GM06990 (cell line): Measurements from ENCODE around the gene ARL8B.

Experiments
- DNase-seq: peaks from one replicate; pipeline ENCODE4 v3.0.0-alpha.2; 2011; ENCODE audit not compliant: insufficient read length; ENCODE audit errors: extremely low read depth
- H3K27me3 ChIP-seq: replicated peaks from 2 replicates; pipeline ENCODE4 v1.6.0; 2011; ENCODE audit warnings: low read length; ENCODE audit not compliant: control insufficient read depth, insufficient read depth
- H3K36me3 ChIP-seq: 2 replicates; pipeline ENCODE4 v1.5.1; 2011; ENCODE audit warnings: low read length; ENCODE audit not compliant: control insufficient read depth, insufficient read depth
- H3K4me3 ChIP-seq: replicated peaks from 2 replicates; pipeline ENCODE4 v1.5.1; 2011; ENCODE audit warnings: low read depth, mild to moderate bottlenecking, control low read depth, low read length
- TF ChIP-seq, protein P1 (sequence below): IDR thresholded peaks from 2 replicates; pipeline ENCODE4 v1.5.1; 2011; ENCODE audit warnings: low read length, control low read depth, mild to moderate bottlenecking, inconsistent platforms; ENCODE audit not compliant: insufficient read depth, poor library complexity, severe bottlenecking

ARL8B gene

DNA sequence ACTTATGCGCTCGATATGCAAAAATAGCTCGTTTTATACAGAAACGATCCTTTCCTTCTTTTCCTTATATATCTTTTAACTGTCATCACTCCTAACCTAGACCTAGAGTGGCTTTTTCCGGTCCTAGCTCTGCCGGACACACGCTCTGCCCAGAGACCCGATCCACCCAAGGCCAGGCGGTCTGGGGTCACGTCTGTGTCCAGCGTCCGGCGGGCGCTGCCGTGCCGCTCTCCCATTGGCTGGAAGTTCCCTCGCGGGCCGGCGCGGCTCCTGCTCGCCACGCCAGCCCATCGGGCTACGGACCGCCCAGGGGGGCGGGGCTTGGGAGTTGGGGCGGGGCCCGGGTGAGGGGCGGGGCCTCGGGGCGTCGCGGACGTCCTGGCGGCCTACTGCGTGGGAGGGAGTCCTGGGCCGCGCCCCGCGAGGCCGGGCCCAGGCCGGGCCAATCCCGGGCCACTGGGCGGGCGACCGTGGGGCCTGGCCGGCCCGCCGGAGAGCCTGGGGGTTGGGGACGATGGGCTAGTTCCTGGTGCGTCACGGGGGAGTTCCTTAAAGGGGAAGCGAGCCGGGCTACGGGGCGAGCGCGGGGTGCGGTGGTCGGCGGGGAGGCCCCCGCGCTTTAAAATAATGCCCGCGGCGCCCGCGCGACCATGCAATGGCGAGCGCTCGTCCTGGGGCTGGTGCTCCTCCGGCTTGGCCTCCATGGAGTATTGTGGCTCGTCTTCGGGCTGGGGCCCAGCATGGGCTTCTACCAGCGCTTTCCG lies 65.2 kb downstream of the ARL8B start, which contains the start of gene EDEM1:
TSS of gene EDEM1 (plus strand) at position 552 of the 764 bp plus-strand sequence. CDS start at position 651, 99 bp downstream.
- TF ChIP-seq, protein P1, sequence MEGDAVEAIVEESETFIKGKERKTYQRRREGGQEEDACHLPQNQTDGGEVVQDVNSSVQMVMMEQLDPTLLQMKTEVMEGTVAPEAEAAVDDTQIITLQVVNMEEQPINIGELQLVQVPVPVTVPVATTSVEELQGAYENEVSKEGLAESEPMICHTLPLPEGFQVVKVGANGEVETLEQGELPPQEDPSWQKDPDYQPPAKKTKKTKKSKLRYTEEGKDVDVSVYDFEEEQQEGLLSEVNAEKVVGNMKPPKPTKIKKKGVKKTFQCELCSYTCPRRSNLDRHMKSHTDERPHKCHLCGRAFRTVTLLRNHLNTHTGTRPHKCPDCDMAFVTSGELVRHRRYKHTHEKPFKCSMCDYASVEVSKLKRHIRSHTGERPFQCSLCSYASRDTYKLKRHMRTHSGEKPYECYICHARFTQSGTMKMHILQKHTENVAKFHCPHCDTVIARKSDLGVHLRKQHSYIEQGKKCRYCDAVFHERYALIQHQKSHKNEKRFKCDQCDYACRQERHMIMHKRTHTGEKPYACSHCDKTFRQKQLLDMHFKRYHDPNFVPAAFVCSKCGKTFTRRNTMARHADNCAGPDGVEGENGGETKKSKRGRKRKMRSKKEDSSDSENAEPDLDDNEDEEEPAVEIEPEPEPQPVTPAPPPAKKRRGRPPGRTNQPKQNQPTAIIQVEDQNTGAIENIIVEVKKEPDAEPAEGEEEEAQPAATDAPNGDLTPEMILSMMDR = no peak
- peak; percentile 99 for DNase-seq
- Histone ChIP-seq H3K4me3 (peak within 1 kb of the TSS; percentile 85), H3K36me3 (no peaks in the 10 kb centered on the region), H3K27me3 (no peaks in the 10 kb centered on the region)

DNA sequence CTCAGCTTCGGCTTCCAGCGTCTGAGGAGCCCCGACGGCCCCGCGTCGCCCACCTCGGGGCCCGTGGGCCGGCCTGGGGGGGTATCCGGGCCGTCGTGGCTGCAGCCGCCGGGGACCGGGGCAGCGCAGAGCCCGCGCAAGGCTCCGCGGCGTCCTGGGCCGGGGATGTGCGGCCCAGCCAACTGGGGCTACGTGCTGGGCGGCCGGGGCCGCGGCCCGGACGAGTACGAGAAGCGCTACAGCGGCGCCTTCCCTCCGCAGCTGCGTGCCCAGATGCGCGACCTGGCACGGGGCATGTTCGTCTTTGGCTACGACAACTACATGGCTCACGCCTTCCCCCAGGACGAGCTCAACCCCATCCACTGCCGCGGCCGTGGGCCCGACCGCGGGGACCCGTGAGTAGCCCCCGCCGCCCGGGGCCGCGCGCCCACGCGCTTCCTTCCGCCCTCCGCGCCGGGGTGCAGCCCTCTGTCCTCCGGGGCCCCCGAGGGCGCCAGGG lies 65.9 kb downstream of the ARL8B start:
- no peaks in the 10 kb centered on the region for H3K27me3 ChIP-seq
- DNase-seq = peak; percentile 81
- peak overlapping the region; percentile 85 for H3K4me3 ChIP-seq
- TF ChIP-seq, protein P1 = no peak
- H3K36me3 ChIP-seq = peaks cover under 1% of the 10 kb centered on the region; the same call in 1 of the 2 replicates

DNA sequence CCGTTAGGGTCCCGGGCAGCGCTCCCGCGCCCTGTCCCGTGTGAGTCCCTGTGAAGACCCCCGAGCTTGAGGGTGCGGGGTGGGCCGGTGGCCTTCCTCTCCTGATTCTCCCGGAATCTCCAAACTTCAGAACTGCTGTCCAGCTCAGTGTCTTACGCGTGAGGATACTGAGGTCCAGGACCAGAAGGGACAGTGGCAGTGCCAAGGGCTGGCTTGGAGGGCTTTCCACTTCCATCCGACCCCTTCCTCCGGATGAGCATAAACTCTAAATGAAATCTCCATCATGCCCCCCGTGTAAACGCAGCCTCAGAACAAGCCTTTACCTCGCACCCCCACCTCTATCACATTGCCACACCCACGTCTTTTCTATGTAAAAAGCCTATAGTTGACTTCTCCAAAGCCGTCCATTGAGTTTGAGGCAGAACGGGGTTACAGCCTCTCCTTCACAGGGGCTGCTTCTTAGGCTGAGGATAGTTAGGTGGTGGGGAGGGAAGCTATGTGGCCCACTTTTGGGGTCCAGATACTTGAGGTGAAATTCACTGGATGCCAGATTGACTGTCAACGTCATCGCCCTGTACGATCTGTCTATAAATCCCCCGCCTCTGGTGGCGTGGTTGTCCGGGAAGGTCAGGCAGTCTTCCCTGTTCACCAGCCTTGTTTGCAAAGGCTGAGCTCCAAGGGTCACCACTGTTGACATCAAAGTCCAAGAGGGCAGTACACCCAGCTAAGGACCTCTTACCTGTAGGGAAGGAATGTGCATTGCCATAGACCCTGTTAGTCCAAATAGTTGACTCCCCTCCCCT lies 66.5 kb downstream of the ARL8B start:
- Histone ChIP-seq H3K27me3 (no peaks in the 10 kb centered on the region), H3K4me3 (peak overlapping the region; percentile 85), H3K36me3 (peaks cover 1% of the 10 kb centered on the region; the same call in 1 of the 2 replicates)
- TF ChIP-seq, protein P1 = no peak
- DNase-seq = peak; percentile 61

DNA sequence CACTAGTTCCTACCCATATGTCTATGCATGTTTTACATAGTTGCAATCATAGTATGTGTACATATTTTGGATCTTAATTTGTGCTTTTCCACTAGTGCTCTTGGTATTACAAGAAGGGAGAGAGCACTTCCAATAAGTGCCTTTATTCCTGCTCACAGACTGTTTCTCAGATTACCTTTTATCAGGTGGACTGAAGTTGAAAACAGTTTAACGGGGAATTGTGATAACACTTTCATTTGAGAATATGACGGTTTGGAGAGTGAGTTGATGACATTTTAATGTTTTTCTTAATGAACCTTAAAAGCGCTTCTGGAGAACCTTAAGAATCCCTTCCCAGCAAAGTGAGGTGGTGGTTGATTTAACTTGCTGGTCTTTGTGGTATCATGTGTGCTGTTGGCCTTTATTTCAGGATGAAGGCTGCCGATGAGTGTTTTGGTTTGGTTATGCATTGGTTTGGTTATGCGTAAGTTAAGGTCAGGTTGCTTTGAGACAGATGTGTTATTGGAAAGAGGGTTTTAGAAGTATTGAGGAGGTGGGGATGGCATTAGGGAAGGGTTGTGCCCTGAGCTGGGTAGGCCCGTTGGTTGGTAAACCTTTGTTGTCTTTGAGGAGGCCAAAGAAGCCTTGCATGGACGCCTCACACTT lies 68.2 kb downstream of the ARL8B start:
- TF ChIP-seq, protein P1 = no peak
- Histone ChIP-seq H3K27me3 (no peaks in the 10 kb centered on the region), H3K36me3 (peaks cover 3% of the 10 kb centered on the region), H3K4me3 (peak overlapping the region; percentile 85)
- no peak for DNase-seq

DNA sequence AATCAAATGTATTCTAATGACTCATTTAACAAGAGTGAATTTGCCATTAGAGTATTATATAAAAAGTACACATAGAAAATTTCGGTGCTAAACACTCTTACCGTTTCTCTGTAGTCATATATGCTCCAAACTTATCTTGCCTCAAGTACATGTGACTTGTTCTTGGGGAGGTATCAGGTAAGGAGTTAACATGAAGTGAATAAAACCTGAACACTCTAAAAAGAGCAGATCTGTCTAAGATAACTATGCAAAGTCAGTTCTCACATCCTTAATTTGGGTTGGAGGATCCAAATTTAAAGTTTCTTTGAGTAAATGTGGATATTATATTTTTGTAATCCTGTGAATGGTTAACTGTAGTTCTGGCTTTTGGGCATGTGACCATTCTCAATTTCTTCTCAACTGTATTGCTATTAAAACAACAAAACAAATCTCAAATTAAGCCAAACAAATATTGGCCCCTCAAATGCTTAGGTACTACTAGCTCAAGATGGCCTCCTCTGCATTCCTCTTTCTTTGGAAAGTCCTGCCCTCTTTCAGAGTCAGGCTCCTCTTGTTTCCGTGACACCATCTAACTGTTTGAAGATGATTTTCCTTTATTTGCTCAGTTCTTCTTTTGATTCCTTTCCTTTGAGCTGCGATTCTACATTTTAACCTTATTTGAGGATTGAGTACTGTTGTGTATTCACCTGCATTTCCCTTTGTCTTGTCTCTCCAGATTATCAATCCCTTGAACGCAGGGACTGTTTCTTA lies 69.6 kb downstream of the ARL8B start:
- Histone ChIP-seq H3K36me3 (peaks cover 5% of the 10 kb centered on the region), H3K4me3 (peak overlapping the region; percentile 85), H3K27me3 (no peaks in the 10 kb centered on the region)
- DNase-seq = no peak
- TF ChIP-seq, protein P1 = no peak
